ENCODE measurements around the gene FIG4. TPM values are rescaled to one million over a fixed set of nuclear protein-coding genes. Genes with fewer than 3 reads are reported as not detected.

Gene FIG4
- total and polyA plus RNA-seq, 2 of the 4 experiments (the other 2 are of a cell fraction) = 12.1 to 15.4 TPM

- Histone ChIP-seq H2BK5ac (ENCODE audit: low read depth, low read length, poor library complexity, severe bottlenecking) (no peak overlapping the region), H3K79me1 (ENCODE audit: low read depth in 1 of 2, low read length in 2 of 2) (no peaks in the 10 kb centered on the region), H4K20me1 (ENCODE audit: insufficient read depth, low read length) (no peaks in the 10 kb centered on the region), H3K9me1 (ENCODE audit: insufficient read depth, low read length) (no peaks in the 10 kb centered on the region), H3K4me3 (ENCODE audit: insufficient read depth, low read depth, low read length) (no peak overlapping the region), H3K36me3 (ENCODE audit: control insufficient read depth, insufficient read depth, low read length) (no peaks in the 10 kb centered on the region), H3K14ac (replicated peaks; ENCODE audit: low read depth, low read length) (no peak overlapping the region), H3K18ac (ENCODE audit: low read depth, low read length) (no peak overlapping the region), H4K91ac (ENCODE audit: insufficient read depth, low read depth, low read length) (no peak overlapping the region), H2AFZ (replicated peaks; ENCODE audit: low read length, poor library complexity) (no peak overlapping the region), H2AK9ac (replicated peaks; ENCODE audit: low read depth, low read length, poor library complexity) (no peak overlapping the region), H3K4me2 (ENCODE audit: low read depth, low read length) (no peak overlapping the region), H2BK20ac (ENCODE audit: low read depth, low read length) (no peak overlapping the region), H2BK120ac (ENCODE audit: low read depth, low read length) (no peak overlapping the region), H3K9ac (ENCODE audit: low read depth, low read length) (no peak overlapping the region), H4K8ac (ENCODE audit: low read depth in 2 of 2, low read length in 2 of 2) (no peak overlapping the region), H3K4me1 (ENCODE audit: control insufficient read depth, insufficient read depth, low read length) (peaks cover 3% of the 10 kb centered on the region), H3K9me3 (ENCODE audit: control insufficient read depth, insufficient read depth, low read length) (no peaks in the 10 kb centered on the region), H3K56ac (ENCODE audit: extremely low read depth, insufficient read depth, low read length) (no peak overlapping the region), H3K4ac (ENCODE audit: low read depth, low read length) (no peak overlapping the region), H3K23ac (ENCODE audit: low read depth, low read length) (no peak overlapping the region), H3K27ac (ENCODE audit: insufficient read depth, low read length) (no peak overlapping the region), H2BK15ac (ENCODE audit: low read depth, low read length) (no peak overlapping the region), H3K27me3 (ENCODE audit: control insufficient read depth, insufficient read depth, low read length) (no peaks in the 10 kb centered on the region), H4K5ac (ENCODE audit: low read depth, low read length) (no peak overlapping the region), H2AK5ac (ENCODE audit: low read depth, low read length) (no peak overlapping the region)
- ATAC-seq (ENCODE audit: low read depth) (no peak), DNase-seq (no peak)
- BruUV-seq (replicated peaks) = no TSS peak
- POLR2A ChIA-PET (ENCODE audit: unreplicated experiment) = no interaction called here
- TF ChIP-seq MAZ (IDR thresholded peaks at IDR 0.05; ENCODE audit: borderline replicate concordance, low read depth, low read length) (no peak), MAFK (IDR thresholded peaks at IDR 0.05; ENCODE audit: low read depth, low read length) (no peak), CTCF (conservative IDR thresholded peaks at IDR 0.05; ENCODE audit: low read depth, low read length) (no peak), MXI1 (IDR thresholded peaks at IDR 0.05; ENCODE audit: borderline replicate concordance, low read depth, low read length) (no peak), RAD21 (IDR thresholded peaks at IDR 0.05; ENCODE audit: low read length) (no peak), RFX5 (IDR thresholded peaks at IDR 0.05; ENCODE audit: low read depth, low read length) (no peak), RCOR1 (IDR thresholded peaks at IDR 0.05; ENCODE audit: insufficient replicate concordance, low read length) (no peak), FOS (IDR thresholded peaks at IDR 0.05; ENCODE audit: low read depth, low read length) (no peak)
- in situ Hi-C loops (cut with MboI; ENCODE audit: low sequenced_read_pairs) (no loop called here), dilution Hi-C loops (cut with HindIII; ENCODE audit: low sequenced_read_pairs, unreplicated experiment) (no loop called here), intact Hi-C loops (cut with micrococcal nuclease) (no loop called here)
- CTCF ChIA-PET = no interaction called here
- WGBS, 2 experiments (ENCODE audit: extremely low coverage in 2 of 2, insufficient read length in 1 of 2) = no CpG with 5 or more reads among the region's 4 CpGs
Observed at GRCh38 chr6:109669811-109670210, 21.3 kb upstream of the FIG4 start.
